ENCODE measurements around the gene BLNK. TPM values are rescaled to one million over a fixed set of nuclear protein-coding genes. Genes with fewer than 3 reads are reported as not detected.

Gene BLNK
- total RNA-seq, 2 donors from 2014 or later, result not detected

DNA sequence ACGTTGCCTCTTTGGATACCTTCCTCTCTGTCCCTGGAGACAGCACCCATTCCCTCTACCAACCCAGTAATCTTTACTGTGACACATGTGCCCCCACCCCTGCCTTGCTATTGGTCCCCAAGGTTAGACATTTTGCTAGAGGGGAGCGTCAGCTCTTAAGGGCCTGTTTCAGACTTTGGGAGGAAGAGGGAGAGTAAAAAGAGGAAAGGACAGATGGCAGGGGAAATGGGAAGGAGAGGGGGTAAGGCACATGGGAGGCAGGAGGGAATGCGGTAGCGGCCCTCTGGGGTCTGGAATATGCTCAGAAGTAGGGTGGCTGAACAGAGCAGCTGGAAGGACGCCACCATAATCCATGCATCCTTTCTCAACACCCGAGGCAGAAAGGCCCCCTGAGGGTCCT lies 12.2 kb downstream of the BLNK start:
- H3K27ac Mint-ChIP-seq, result no peak overlapping the region
- H3K36me3 Mint-ChIP-seq (ENCODE audit: low read depth), result no peaks in the 10 kb centered on the region
- no peak overlapping the region for H3K4me3 Mint-ChIP-seq
- H3K9me3 Mint-ChIP-seq, result no peaks in the 10 kb centered on the region
- no peak for ATAC-seq (replicated peaks)
- H3K4me1 Mint-ChIP-seq, result no peaks in the 10 kb centered on the region
- H3K27me3 Mint-ChIP-seq, result peaks cover 13% of the 10 kb centered on the region

DNA sequence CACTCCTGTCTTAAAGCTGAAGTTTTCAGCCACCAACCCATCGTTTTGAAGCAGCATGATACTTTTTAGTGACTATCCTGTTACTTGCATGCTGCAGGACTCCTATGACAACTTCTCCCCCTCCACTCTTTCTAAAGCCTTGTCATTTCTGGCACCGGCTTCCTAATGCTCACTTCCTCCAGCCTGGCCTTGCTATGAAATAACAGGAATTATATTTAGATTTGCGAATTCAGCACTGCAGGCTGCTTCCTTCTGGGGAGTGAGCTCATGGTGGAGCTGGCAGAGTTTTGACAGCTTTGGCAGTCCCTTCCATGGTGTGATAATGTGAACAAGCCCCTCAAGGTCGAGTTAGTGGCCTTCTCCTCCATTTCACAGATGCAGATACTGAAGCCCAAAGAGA lies 13.4 kb downstream of the BLNK start:
- H3K27me3 Mint-ChIP-seq, result peaks cover 8% of the 10 kb centered on the region
- no peaks in the 10 kb centered on the region for H3K36me3 Mint-ChIP-seq (ENCODE audit: low read depth)
- no peak overlapping the region for H3K27ac Mint-ChIP-seq
- no peaks in the 10 kb centered on the region for H3K4me1 Mint-ChIP-seq
- no peaks in the 10 kb centered on the region for H3K9me3 Mint-ChIP-seq
- no peak overlapping the region for H3K4me3 Mint-ChIP-seq
- ATAC-seq (replicated peaks), result no peak

- ATAC-seq (replicated peaks), result no peak
- H3K27ac Mint-ChIP-seq, result no peak overlapping the region
These were observed 15.6 kb downstream of the BLNK start for GRCh38 chr10:96255549-96256333.

DNA sequence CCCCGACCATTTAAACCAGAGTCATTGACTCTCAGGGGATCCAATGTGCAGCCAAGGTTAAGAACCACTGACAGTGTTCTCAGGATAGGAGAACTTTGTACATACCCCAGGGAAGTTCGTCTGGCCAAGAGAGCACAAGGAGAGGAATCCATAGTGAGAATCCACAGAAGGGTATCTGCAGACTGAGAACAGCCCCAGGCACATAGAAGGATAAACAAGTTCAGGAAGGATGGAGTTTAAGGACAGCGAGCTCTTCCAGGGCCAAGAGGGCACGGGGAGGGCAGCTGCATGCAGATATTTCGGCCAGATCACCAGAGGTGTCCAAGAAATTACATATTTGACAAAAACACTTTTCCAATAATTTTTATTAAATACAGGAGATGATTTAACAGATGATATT lies 16.4 kb downstream of the BLNK start:
- no peak for ATAC-seq (replicated peaks)
- no peaks in the 10 kb centered on the region for H3K4me1 Mint-ChIP-seq
- no peaks in the 10 kb centered on the region for H3K36me3 Mint-ChIP-seq (ENCODE audit: low read depth)
- no peak overlapping the region for H3K27ac Mint-ChIP-seq
- no peaks in the 10 kb centered on the region for H3K9me3 Mint-ChIP-seq
- H3K27me3 Mint-ChIP-seq, result peaks cover 1% of the 10 kb centered on the region
- no peak overlapping the region for H3K4me3 Mint-ChIP-seq

More at GRCh38 chr10:96255549-96256333, 15.6 kb downstream of the BLNK start:
- Mint-ChIP-seq H3K27me3 (peaks cover 8% of the 10 kb centered on the region), H3K4me1 (no peaks in the 10 kb centered on the region), H3K36me3 (ENCODE audit: low read depth) (no peaks in the 10 kb centered on the region), H3K9me3 (no peaks in the 10 kb centered on the region), H3K4me3 (no peak overlapping the region)

- peaks cover 3% of the 10 kb centered on the region for H3K27me3 Mint-ChIP-seq
- ATAC-seq (replicated peaks), result no peak
- no peaks in the 10 kb centered on the region for H3K4me1 Mint-ChIP-seq
- H3K36me3 Mint-ChIP-seq (ENCODE audit: low read depth), result no peaks in the 10 kb centered on the region
- no peaks in the 10 kb centered on the region for H3K9me3 Mint-ChIP-seq
- H3K27ac Mint-ChIP-seq, result no peak overlapping the region
- H3K4me3 Mint-ChIP-seq, result no peak overlapping the region
These were observed 18.6 kb downstream of the BLNK start for GRCh38 chr10:96252730-96253129.

- H3K4me1 Mint-ChIP-seq, result no peaks in the 10 kb centered on the region
- no peaks in the 10 kb centered on the region for H3K36me3 Mint-ChIP-seq (ENCODE audit: low read depth)
- no peak for ATAC-seq (replicated peaks)
- H3K27me3 Mint-ChIP-seq, result peaks cover 3% of the 10 kb centered on the region
- no peak overlapping the region for H3K4me3 Mint-ChIP-seq
- H3K9me3 Mint-ChIP-seq, result no peaks in the 10 kb centered on the region
- H3K27ac Mint-ChIP-seq, result no peak overlapping the region
These were observed 21.0 kb downstream of the BLNK start for GRCh38 chr10:96250349-96250748.

- no peaks in the 10 kb centered on the region for H3K36me3 Mint-ChIP-seq (ENCODE audit: low read depth)
- H3K27me3 Mint-ChIP-seq, result peaks cover 3% of the 10 kb centered on the region
- H3K27ac Mint-ChIP-seq, result no peak overlapping the region
- H3K4me3 Mint-ChIP-seq, result no peak overlapping the region
- ATAC-seq (replicated peaks), result no peak
- H3K4me1 Mint-ChIP-seq, result no peaks in the 10 kb centered on the region
- H3K9me3 Mint-ChIP-seq, result no peaks in the 10 kb centered on the region
These were observed 22.1 kb downstream of the BLNK start for GRCh38 chr10:96249264-96249663.

DNA sequence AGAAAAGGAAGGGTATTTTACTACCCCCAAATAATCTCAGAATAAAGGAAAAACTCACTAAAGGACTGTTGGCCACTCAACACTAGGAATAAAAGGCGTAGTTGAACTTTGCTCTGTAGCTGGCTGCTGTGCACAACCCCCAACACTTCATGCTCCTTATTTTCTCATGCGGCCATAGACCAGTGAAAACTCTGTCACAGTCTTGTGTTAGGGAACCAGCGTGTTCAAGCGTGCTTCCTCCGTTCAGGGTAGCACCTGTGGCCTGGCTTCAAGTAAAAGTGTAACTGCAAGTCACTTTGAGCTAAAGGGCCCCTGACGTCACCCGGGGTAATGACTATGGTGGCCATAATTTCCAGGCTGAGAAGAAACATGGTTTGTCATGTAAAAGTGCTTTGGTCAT lies 27.0 kb downstream of the BLNK start:
- H3K4me1 Mint-ChIP-seq, result no peaks in the 10 kb centered on the region
- no peak for ATAC-seq (replicated peaks)
- no peaks in the 10 kb centered on the region for H3K36me3 Mint-ChIP-seq (ENCODE audit: low read depth)
- H3K4me3 Mint-ChIP-seq, result no peak overlapping the region
- no peak overlapping the region for H3K27ac Mint-ChIP-seq
- peaks cover 7% of the 10 kb centered on the region for H3K27me3 Mint-ChIP-seq
- no peaks in the 10 kb centered on the region for H3K9me3 Mint-ChIP-seq

- no peak overlapping the region for H3K4me3 Mint-ChIP-seq
- ATAC-seq (replicated peaks), result no peak
- no peaks in the 10 kb centered on the region for H3K4me1 Mint-ChIP-seq
- no peaks in the 10 kb centered on the region for H3K9me3 Mint-ChIP-seq
- peaks cover 4% of the 10 kb centered on the region for H3K27me3 Mint-ChIP-seq
- no peak overlapping the region for H3K27ac Mint-ChIP-seq
- no peaks in the 10 kb centered on the region for H3K36me3 Mint-ChIP-seq (ENCODE audit: low read depth)
These were observed 28.1 kb downstream of the BLNK start for GRCh38 chr10:96243296-96243695.

DNA sequence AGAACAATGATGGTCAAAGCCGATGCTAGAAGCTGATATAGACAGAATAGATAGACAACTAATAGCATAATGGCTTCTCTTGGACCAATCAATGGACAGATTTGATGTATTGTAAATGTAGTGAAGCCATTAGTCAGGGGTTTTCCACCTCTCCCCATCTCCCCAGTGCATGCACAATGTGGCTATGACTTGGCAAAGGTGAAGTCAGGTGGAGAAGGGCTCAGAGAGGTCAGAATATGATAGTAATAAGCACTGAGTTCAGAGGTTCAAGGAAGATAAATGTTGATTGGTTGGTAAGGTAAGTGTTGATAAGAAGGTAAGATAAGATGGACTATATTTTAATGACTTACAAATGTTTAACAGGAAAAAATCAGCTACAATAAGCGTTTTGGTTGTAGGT lies 28.5 kb downstream of the BLNK start:
- H3K4me3 Mint-ChIP-seq, result no peak overlapping the region
- no peaks in the 10 kb centered on the region for H3K9me3 Mint-ChIP-seq
- no peaks in the 10 kb centered on the region for H3K36me3 Mint-ChIP-seq (ENCODE audit: low read depth)
- H3K27me3 Mint-ChIP-seq, result peaks cover 4% of the 10 kb centered on the region
- no peak overlapping the region for H3K27ac Mint-ChIP-seq
- ATAC-seq (replicated peaks), result no peak
- no peaks in the 10 kb centered on the region for H3K4me1 Mint-ChIP-seq

DNA sequence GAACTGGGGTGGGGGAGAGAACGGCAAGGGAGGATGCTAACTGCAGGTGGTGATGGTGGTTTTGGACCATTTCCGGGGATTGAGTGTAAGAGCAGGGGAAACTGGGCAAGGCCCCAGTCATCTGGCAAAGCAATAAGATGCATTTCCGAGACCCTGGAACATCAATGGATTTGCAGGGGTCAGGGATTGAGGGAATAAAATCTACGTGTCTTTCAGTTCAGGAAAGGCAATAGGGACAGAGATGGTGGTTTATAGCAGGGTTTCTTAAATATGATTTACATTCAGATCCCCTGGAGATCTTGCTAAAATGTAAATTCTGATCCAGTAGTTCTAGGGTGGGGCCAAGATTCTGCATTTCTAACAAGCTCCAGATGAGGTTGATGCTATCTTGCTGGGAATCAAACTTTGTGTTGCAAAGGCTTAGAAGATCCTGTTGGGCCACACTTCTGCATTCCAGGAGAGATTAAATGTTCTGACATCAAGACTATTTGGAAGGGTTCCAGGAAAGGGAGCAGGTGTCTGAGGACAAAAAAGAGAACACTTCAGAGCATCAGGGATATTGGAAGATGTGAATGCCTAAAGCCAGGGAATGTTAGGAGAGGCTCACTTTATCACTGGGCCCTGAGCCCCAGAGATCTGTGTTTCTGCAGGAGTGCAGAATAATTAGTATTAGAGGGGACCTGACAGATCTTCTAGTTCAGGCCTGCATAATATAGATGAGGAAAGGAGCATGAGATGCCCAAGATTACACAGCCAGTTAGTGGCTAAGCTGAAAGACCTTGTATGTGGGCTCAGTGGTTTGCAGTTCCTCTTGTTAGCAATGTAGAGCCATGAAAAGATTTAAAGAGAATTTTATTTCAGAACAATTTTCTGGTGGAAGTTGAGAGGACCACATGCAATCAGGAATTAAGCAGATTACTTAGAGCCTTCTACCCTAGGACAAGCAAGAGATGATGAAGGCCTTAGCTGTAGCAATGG lies 32.4 kb downstream of the BLNK start:
- Mint-ChIP-seq H3K27ac (no peak overlapping the region), H3K36me3 (ENCODE audit: low read depth) (no peaks in the 10 kb centered on the region), H3K27me3 (peaks cover 11% of the 10 kb centered on the region), H3K9me3 (no peaks in the 10 kb centered on the region), H3K4me1 (no peaks in the 10 kb centered on the region), H3K4me3 (no peak overlapping the region)
- ATAC-seq (replicated peaks), result no peak

DNA sequence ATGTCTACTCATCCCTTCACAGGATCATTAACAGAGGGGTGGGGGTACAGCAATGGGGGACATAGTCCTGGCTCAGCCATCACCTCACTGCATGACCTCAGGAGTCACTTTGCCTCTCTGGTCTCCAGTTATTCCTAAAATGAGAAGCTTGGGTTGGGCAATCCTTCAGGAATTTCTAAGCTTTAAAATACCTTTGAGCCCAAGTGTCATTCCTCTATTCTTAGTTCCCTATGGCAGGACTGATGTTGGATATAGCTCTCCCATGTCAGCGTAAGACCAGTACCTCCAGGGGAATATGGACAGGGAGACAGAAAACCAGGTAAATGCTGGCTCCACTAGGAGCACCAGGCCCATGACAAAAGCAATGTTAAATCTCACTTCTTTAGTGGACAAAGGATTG lies 34.5 kb downstream of the BLNK start:
- H3K4me3 Mint-ChIP-seq, result no peak overlapping the region
- H3K9me3 Mint-ChIP-seq, result no peaks in the 10 kb centered on the region
- no peaks in the 10 kb centered on the region for H3K4me1 Mint-ChIP-seq
- no peaks in the 10 kb centered on the region for H3K36me3 Mint-ChIP-seq (ENCODE audit: low read depth)
- peaks cover 7% of the 10 kb centered on the region for H3K27me3 Mint-ChIP-seq
- H3K27ac Mint-ChIP-seq, result no peak overlapping the region
- no peak for ATAC-seq (replicated peaks)

GRCh38 chr10:96236090-96236478 lies 35.3 kb downstream of the BLNK start:
- no peak overlapping the region for H3K27ac Mint-ChIP-seq
- H3K4me3 Mint-ChIP-seq, result no peak overlapping the region
- H3K9me3 Mint-ChIP-seq, result no peaks in the 10 kb centered on the region
- H3K36me3 Mint-ChIP-seq (ENCODE audit: low read depth), result no peaks in the 10 kb centered on the region
- peaks cover 7% of the 10 kb centered on the region for H3K27me3 Mint-ChIP-seq
- H3K4me1 Mint-ChIP-seq, result no peaks in the 10 kb centered on the region
- ATAC-seq (replicated peaks), result no peak

DNA sequence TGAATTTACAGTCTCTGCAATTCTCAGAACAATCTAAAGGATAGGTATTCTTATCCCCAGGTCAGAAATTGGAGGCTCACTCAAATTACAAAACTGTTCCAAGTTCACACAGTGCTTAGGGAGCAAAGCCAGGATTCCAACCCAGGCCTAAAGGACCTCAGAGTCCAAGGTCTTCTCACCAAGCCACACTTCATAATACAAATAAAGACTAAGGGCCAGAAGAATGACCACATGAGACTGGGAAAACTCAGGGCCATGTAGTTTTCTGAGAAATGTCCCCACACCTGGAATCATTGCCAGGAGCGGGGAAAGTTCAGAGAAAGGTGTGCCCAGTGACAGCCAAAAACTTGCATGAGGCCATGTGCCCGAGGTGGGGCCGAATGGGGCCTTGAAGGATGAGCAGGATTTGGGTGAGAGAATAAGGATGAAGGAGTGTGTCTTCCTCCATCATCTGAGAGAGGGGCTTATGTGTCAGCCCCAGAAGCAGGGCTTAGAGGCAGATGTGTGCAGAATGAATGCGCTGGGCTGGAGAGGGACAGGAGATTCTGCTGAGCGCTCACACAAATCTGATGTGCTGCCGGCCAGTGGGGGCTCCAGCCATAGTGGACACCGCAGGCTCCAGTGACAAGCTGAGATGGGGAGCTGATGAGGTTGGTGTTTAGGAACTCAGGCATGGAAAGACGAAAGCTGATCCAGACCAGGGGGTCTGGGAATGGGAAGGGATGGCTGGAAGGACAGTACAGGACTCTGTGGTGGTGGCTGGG lies 35.9 kb downstream of the BLNK start:
- Mint-ChIP-seq H3K27me3 (peaks cover 7% of the 10 kb centered on the region), H3K36me3 (ENCODE audit: low read depth) (no peaks in the 10 kb centered on the region), H3K4me1 (no peaks in the 10 kb centered on the region), H3K9me3 (no peaks in the 10 kb centered on the region), H3K4me3 (no peak overlapping the region), H3K27ac (no peak overlapping the region)
- ATAC-seq (replicated peaks), result no peak
